ENCODE results near the gene CTNNBL1. TPM values are rescaled to one million over a fixed set of nuclear protein-coding genes. Genes with fewer than 3 reads are reported as not detected.
A peak's percentile ranks its signal among the peaks of the same experiment; 100 is the strongest.

CTNNBL1 gene
- total RNA-seq, 1 donor from 2014 or later, result 67.0 TPM

DNA sequence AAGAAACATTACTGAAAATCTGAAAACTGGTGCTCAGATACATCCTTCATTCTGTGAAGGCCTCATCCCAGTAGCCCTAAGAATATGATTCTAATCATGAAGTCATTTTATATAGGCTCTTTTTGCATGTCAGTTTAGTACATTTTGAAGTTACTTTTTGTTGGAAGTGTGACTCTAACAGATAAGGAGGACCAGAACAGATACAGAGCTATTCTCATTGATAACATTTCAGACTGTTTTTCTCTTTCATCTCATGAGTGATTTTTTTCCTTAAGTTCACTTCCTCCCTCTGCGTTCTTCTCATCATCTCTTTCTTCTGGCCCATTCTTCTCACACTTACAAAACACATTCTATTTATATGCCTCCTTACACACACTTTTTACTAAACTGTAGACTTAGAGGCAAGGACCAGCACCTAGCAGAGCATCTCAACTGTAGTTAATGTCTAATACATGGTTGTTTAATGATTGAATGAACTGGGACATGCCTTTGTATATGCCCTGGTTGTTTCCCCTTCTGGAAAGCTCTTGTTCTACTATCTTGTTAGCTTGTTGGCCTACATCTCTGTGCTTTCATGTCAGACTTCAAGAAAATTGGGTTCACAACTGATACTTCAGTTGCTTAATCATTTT is 8.7 kb downstream of the CTNNBL1 start:
- peaks cover 71% of the 10 kb centered on the region for H4K20me1 ChIP-seq (ENCODE audit: insufficient read depth, low read length)
- H3K4me3 ChIP-seq (ENCODE audit: insufficient read depth, low read depth, low read length), result no peak overlapping the region
- no peaks in the 10 kb centered on the region for H3K9me3 ChIP-seq (ENCODE audit: insufficient read depth, low read depth, low read length)
- peaks cover 2% of the 10 kb centered on the region for H3K9me3 Mint-ChIP-seq (ENCODE audit: unreplicated experiment)
- peaks cover 81% of the 10 kb centered on the region for H3K79me2 ChIP-seq (ENCODE audit: insufficient read depth, low read length)
- no peak overlapping the region for H3K4me2 ChIP-seq (ENCODE audit: low read length)
- no peaks in the 10 kb centered on the region for H3K4me1 ChIP-seq (ENCODE audit: insufficient read depth, low read length)
- TF ChIP-seq, protein P1, sequence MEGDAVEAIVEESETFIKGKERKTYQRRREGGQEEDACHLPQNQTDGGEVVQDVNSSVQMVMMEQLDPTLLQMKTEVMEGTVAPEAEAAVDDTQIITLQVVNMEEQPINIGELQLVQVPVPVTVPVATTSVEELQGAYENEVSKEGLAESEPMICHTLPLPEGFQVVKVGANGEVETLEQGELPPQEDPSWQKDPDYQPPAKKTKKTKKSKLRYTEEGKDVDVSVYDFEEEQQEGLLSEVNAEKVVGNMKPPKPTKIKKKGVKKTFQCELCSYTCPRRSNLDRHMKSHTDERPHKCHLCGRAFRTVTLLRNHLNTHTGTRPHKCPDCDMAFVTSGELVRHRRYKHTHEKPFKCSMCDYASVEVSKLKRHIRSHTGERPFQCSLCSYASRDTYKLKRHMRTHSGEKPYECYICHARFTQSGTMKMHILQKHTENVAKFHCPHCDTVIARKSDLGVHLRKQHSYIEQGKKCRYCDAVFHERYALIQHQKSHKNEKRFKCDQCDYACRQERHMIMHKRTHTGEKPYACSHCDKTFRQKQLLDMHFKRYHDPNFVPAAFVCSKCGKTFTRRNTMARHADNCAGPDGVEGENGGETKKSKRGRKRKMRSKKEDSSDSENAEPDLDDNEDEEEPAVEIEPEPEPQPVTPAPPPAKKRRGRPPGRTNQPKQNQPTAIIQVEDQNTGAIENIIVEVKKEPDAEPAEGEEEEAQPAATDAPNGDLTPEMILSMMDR (IDR thresholded peaks at IDR 0.05; ENCODE audit: insufficient read depth, low read depth, low read length), result no peak
- TF ChIP-seq EZH2 (IDR thresholded peaks at IDR 0.05; ENCODE audit: insufficient read depth, low read length), result no peak
- H3K27me3 Mint-ChIP-seq (ENCODE audit: low read depth, unreplicated experiment), result no peaks in the 10 kb centered on the region
- no peak for DNase-seq (ENCODE audit: low read depth)
- FAIRE-seq, result no peak
- no peak overlapping the region for H3K27ac ChIP-seq (ENCODE audit: low read depth, low read length)
- no peak overlapping the region for H3K4me3 Mint-ChIP-seq (ENCODE audit: unreplicated experiment)
- no peaks in the 10 kb centered on the region for H3K4me1 Mint-ChIP-seq (ENCODE audit: low read depth, unreplicated experiment)
- no peaks in the 10 kb centered on the region for H3K27me3 ChIP-seq (ENCODE audit: insufficient read depth, low read length)
- H3K9ac ChIP-seq (ENCODE audit: low read length), result no peak overlapping the region
- peaks cover 9% of the 10 kb centered on the region for H3K36me3 Mint-ChIP-seq (ENCODE audit: low read depth, unreplicated experiment)
- no peaks in the 10 kb centered on the region for H3K36me3 ChIP-seq (ENCODE audit: insufficient read depth, low read length)
- H2AFZ ChIP-seq (ENCODE audit: low read depth, low read length), result no peak overlapping the region
- H3K27ac Mint-ChIP-seq (ENCODE audit: unreplicated experiment), result no peak overlapping the region

DNA sequence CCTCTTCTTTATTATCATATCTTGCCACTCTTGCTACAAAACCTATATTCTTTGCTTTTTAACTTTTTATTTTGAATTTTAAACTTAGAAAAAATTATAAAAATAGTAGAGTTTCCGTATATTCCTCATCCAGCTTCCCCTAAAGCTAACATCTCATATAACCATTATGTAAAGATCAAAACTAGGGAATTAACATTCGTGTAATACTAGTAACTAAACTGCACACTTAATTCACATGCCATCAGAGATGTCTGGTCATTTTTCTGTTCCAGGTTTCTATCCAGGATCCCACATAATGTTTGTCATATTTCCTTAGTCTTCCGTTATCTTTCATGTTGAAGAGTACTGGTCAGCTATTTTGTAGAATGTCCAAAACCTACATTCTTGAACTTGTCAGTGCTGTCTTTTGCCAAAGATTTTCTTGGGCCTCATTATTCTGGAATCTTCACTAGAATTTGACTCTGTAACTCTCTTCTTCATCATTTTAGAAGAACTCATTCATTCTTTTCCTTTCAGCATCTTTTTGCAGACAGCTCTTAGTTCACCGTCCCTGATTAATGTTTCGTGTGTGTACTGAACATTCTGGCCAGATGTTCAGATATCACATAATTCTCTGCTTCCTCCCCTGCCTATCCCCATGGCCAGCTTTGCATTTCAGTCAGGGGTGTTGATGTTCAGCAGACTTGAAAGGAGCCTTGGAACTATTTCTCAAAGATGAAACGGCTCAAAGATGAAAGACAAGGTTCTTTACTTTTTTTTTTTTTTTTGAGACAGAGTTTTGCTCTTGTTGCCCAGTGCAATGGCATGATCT is 9.4 kb downstream of the CTNNBL1 start:
- H3K36me3 ChIP-seq (ENCODE audit: insufficient read depth, low read length), result no peaks in the 10 kb centered on the region
- peaks cover 2% of the 10 kb centered on the region for H3K9me3 Mint-ChIP-seq (ENCODE audit: unreplicated experiment)
- H3K4me3 Mint-ChIP-seq (ENCODE audit: unreplicated experiment), result no peak overlapping the region
- FAIRE-seq (no peak), DNase-seq (ENCODE audit: low read depth) (peak; percentile 26)
- TF ChIP-seq, protein P1 (IDR thresholded peaks at IDR 0.05; ENCODE audit: insufficient read depth, low read depth, low read length), result no peak
- TF ChIP-seq EZH2 (IDR thresholded peaks at IDR 0.05; ENCODE audit: insufficient read depth, low read length), result no peak
- H3K27ac Mint-ChIP-seq (ENCODE audit: unreplicated experiment), result no peak overlapping the region
- H2AFZ ChIP-seq (ENCODE audit: low read depth, low read length), result no peak overlapping the region
- no peaks in the 10 kb centered on the region for H3K27me3 ChIP-seq (ENCODE audit: insufficient read depth, low read length)
- no peak overlapping the region for H3K9ac ChIP-seq (ENCODE audit: low read length)
- H3K4me2 ChIP-seq (ENCODE audit: low read length), result no peak overlapping the region
- H3K27me3 Mint-ChIP-seq (ENCODE audit: low read depth, unreplicated experiment), result no peaks in the 10 kb centered on the region
- H3K4me1 ChIP-seq (ENCODE audit: insufficient read depth, low read length), result no peaks in the 10 kb centered on the region
- no peaks in the 10 kb centered on the region for H3K4me1 Mint-ChIP-seq (ENCODE audit: low read depth, unreplicated experiment)
- H4K20me1 ChIP-seq (ENCODE audit: insufficient read depth, low read length), result peaks cover 74% of the 10 kb centered on the region
- peaks cover 13% of the 10 kb centered on the region for H3K36me3 Mint-ChIP-seq (ENCODE audit: low read depth, unreplicated experiment)
- H3K4me3 ChIP-seq (ENCODE audit: insufficient read depth, low read depth, low read length), result no peak overlapping the region
- peaks cover 81% of the 10 kb centered on the region for H3K79me2 ChIP-seq (ENCODE audit: insufficient read depth, low read length)
- H3K9me3 ChIP-seq (ENCODE audit: insufficient read depth, low read depth, low read length), result no peaks in the 10 kb centered on the region
- H3K27ac ChIP-seq (ENCODE audit: low read depth, low read length), result no peak overlapping the region

DNA sequence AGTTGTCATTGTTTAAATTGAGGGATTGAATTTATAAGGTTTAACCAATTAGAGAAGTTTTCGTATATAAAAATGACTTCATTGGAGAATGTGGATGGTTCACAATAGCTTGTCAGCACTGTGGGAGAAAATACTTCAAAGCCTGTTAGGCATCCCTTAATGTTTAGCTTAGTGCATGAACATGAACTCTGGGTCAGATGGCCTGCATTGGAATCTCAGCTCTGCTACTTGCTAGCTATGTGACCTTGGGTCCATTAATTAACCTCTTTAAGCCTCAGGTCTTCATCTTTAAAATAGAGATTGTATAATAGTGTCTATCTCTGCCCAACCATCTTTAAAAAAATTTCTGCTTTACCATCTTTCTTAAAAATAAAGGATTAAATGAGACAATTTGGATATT is 11.1 kb downstream of the CTNNBL1 start:
- FAIRE-seq (no peak), DNase-seq (ENCODE audit: low read depth) (no peak)
- H3K4me2 ChIP-seq (ENCODE audit: low read length), result no peak overlapping the region
- H3K9ac ChIP-seq (ENCODE audit: low read length), result no peak overlapping the region
- peaks cover 72% of the 10 kb centered on the region for H4K20me1 ChIP-seq (ENCODE audit: insufficient read depth, low read length)
- H2AFZ ChIP-seq (ENCODE audit: low read depth, low read length), result no peak overlapping the region
- Mint-ChIP-seq H3K9me3 (ENCODE audit: unreplicated experiment) (peaks cover 2% of the 10 kb centered on the region), H3K4me1 (ENCODE audit: low read depth, unreplicated experiment) (no peaks in the 10 kb centered on the region), H3K4me3 (ENCODE audit: unreplicated experiment) (no peak overlapping the region), H3K27me3 (ENCODE audit: low read depth, unreplicated experiment) (no peaks in the 10 kb centered on the region), H3K36me3 (ENCODE audit: low read depth, unreplicated experiment) (peaks cover 19% of the 10 kb centered on the region), H3K27ac (ENCODE audit: unreplicated experiment) (no peak overlapping the region)
- TF ChIP-seq EZH2 (IDR thresholded peaks at IDR 0.05; ENCODE audit: insufficient read depth, low read length), result no peak
- TF ChIP-seq, protein P1 (IDR thresholded peaks at IDR 0.05; ENCODE audit: insufficient read depth, low read depth, low read length), result no peak
- no peaks in the 10 kb centered on the region for H3K36me3 ChIP-seq (ENCODE audit: insufficient read depth, low read length)
- no peaks in the 10 kb centered on the region for H3K27me3 ChIP-seq (ENCODE audit: insufficient read depth, low read length)
- no peaks in the 10 kb centered on the region for H3K4me1 ChIP-seq (ENCODE audit: insufficient read depth, low read length)
- H3K27ac ChIP-seq (ENCODE audit: low read depth, low read length), result no peak overlapping the region
- peaks cover 80% of the 10 kb centered on the region for H3K79me2 ChIP-seq (ENCODE audit: insufficient read depth, low read length)
- H3K9me3 ChIP-seq (ENCODE audit: insufficient read depth, low read depth, low read length), result no peaks in the 10 kb centered on the region
- no peak overlapping the region for H3K4me3 ChIP-seq (ENCODE audit: insufficient read depth, low read depth, low read length)
